PC-3 (cell line): Measurements from ENCODE around the gene RFESD.

ENCODE experiments used
- CTCF ChIP-seq: fragments of 300-600 bp; sonication (generic); conservative IDR thresholded peaks from 2 replicates; pipeline ENCODE4 v1.5.1; 2017; ENCODE audit warnings: antibody characterized with exemption, low read depth, mild to moderate bottlenecking, low read length
- EZH2 ChIP-seq: fragments of 300-600 bp; sonication (generic); IDR thresholded peaks from one replicate; pipeline ENCODE4 v1.6.1; 2017; ENCODE audit warnings: antibody characterized with exemption, mild to moderate bottlenecking, low read length; ENCODE audit not compliant: unreplicated experiment
- EZH2phosphoT487 ChIP-seq: fragments of 300-600 bp; sonication (generic); IDR thresholded peaks from 2 replicates; pipeline ENCODE4 v1.6.1; 2018; ENCODE audit warnings: mild to moderate bottlenecking, antibody characterized with exemption, low read length, borderline replicate concordance

- no peak for TF ChIP-seq EZH2
- TF ChIP-seq CTCF: no peak
- TF ChIP-seq EZH2phosphoT487: no peak
Measured at GRCh38 chr5:95620030-95620869, 26.3 kb upstream of the RFESD start, which contains the start of gene GPR150.
